Measurements from ENCODE around the gene STOML1. TPM values are rescaled to one million over a fixed set of nuclear protein-coding genes. Genes with fewer than 3 reads are reported as not detected.
"Not testable (repeated sequence)": the region's sequence is repeated elsewhere in the genome, so short reads cannot be mapped to it uniquely, and the experiment has no call there.

STOML1 gene
- total RNA-seq, 2 experiments from 2014 or later = 7.1 to 10.1 TPM

DNA sequence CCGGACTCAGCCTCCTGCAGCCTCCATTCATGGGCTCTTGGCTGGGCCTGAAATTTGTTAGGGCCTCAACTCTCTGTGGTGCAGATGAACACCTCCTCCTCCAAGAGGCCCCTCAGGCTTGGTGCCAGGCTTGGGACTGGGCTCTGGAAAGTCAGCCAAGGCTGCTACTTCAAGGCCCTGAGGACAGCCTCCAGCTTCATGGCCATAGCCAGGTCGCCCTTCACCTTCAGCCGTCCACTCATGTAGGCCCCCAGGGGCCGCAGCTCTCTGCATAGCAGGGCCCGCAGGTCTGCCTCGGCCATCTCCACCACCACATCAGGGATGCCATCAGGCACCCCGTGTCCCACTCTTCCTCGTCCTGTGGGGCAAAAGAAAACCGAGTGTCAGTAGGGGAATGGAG, 8.3 kb downstream of the STOML1 start:
- intact Hi-C loops (cut with micrococcal nuclease) = loop anchor here (2.0 kb wide), 1 partner anchor 23 kb away; no protein-coding TSS in a partner anchor

DNA sequence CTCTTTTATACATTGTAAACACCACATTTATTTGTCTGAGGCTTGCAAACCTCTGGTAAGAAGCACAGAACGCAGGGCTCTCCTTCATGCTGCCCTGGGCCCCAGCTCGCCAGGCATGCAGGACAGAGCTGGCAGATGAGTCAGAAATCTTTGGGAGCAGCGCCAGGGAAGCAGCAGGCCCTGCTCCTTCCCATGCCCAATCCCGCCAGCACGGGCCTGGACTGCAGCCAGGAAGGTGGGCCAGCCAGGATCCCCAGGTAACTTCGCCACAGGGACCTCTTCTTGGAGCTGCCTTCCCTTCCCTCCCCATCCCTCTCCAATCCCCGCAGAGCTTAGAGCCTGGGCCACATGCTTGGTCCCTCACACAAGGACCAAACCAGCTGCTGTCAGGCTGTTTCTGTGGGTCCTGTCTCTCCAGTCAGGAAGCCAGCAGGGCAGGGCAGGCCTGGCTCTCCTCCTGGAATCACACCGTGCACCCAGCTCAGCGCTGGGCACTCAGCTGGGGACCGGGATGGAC, 8.8 kb downstream of the STOML1 start:
- no peak overlapping the region for H3K4me3 Mint-ChIP-seq
- ChIA-PET POLR2A (interaction anchor here (1.3 kb wide), 1 partner anchor 13 kb away, joined by 4 read pairs; no protein-coding TSS in a partner anchor), CTCF (interaction anchor here (1.0 to 1.6 kb wide), 4 partner anchors 9 to 71 kb away, joined by 3 to 5 read pairs (median 4); partner anchors contain the start of gene STOML1)
- peaks cover 6% of the 10 kb centered on the region for H3K36me3 Mint-ChIP-seq
- no peak overlapping the region for H3K27ac Mint-ChIP-seq
- DNase-seq = no peak
- peaks cover 22% of the 10 kb centered on the region for H3K4me1 Mint-ChIP-seq (ENCODE audit: low read depth)
- intact Hi-C loops (cut with micrococcal nuclease) = loop anchor here (2.0 kb wide), 1 partner anchor 24 kb away; no protein-coding TSS in a partner anchor
- H3K9me3 Mint-ChIP-seq = no peaks in the 10 kb centered on the region
- H3K27me3 Mint-ChIP-seq = no peaks in the 10 kb centered on the region

More for the DNA sequence above, 8.3 kb downstream of the STOML1 start:
- H3K4me1 Mint-ChIP-seq (ENCODE audit: low read depth) = peaks cover 22% of the 10 kb centered on the region
- no peak overlapping the region for H3K4me3 Mint-ChIP-seq
- no peaks in the 10 kb centered on the region for H3K27me3 Mint-ChIP-seq
- ChIA-PET CTCF (interaction anchor here (1.0 to 1.6 kb wide), 4 partner anchors 8 to 71 kb away, joined by 3 to 5 read pairs (median 4); partner anchors contain the start of gene STOML1), POLR2A (no interaction called here)
- DNase-seq = no peak
- H3K9me3 Mint-ChIP-seq = no peaks in the 10 kb centered on the region
- H3K36me3 Mint-ChIP-seq = peaks cover 6% of the 10 kb centered on the region
- no peak overlapping the region for H3K27ac Mint-ChIP-seq

GRCh38 chr15:73982222-73982962, 9.7 kb downstream of the STOML1 start:
- Mint-ChIP-seq H3K9me3 (no peaks in the 10 kb centered on the region), H3K27me3 (no peaks in the 10 kb centered on the region), H3K27ac (peak overlapping the region; percentile 82), H3K4me3 (peak overlapping the region; percentile 52), H3K36me3 (peaks cover 6% of the 10 kb centered on the region), H3K4me1 (ENCODE audit: low read depth) (peaks cover 22% of the 10 kb centered on the region)
- DNase-seq = peak; percentile 73
- POLR2A ChIA-PET = interaction anchor here (1.1 to 1.6 kb wide), 6 partner anchors 9 to 24 kb away, joined by 3 to 9 read pairs (median 4); partner anchors contain the start of gene PML
- CTCF ChIA-PET = interaction anchor here (1.0 to 1.6 kb wide), 6 partner anchors 10 to 72 kb away, joined by 3 to 9 read pairs (median 4); partner anchors contain the start of gene STOML1
- intact Hi-C loops (cut with micrococcal nuclease) = loop anchor here (2.0 kb wide), 1 partner anchor 24 kb away; no protein-coding TSS in a partner anchor

- CTCF ChIA-PET = interaction anchor here (1.0 to 1.6 kb wide), 3 partner anchors 9 to 55 kb away, joined by 3 to 9 read pairs (median 4); no protein-coding TSS in a partner anchor
- POLR2A ChIA-PET = interaction anchor here (1.1 to 1.6 kb wide), 5 partner anchors 9 to 25 kb away, joined by 3 to 9 read pairs (median 5); partner anchors contain the start of gene PML
- H3K27ac Mint-ChIP-seq = peak overlapping the region; percentile 82
- no peaks in the 10 kb centered on the region for H3K9me3 Mint-ChIP-seq
- H3K27me3 Mint-ChIP-seq = no peaks in the 10 kb centered on the region
- H3K4me1 Mint-ChIP-seq (ENCODE audit: low read depth) = peaks cover 22% of the 10 kb centered on the region
- peak overlapping the region; percentile 52 for H3K4me3 Mint-ChIP-seq
- intact Hi-C loops (cut with micrococcal nuclease) = loop anchor here (2.0 kb wide), 1 partner anchor 25 kb away; no protein-coding TSS in a partner anchor
- H3K36me3 Mint-ChIP-seq = peaks cover 6% of the 10 kb centered on the region
- DNase-seq = peak; percentile 50
These were observed 10.3 kb downstream of the STOML1 start for GRCh38 chr15:73981761-73982221.

GRCh38 chr15:73979636-73980035, 12.5 kb downstream of the STOML1 start:
- CTCF ChIA-PET = interaction anchor here (1.5 kb wide), 2 partner anchors 13 to 68 kb away, joined by 4 to 5 read pairs; no protein-coding TSS in a partner anchor
- peaks cover 39% of the 10 kb centered on the region for H3K4me1 Mint-ChIP-seq (ENCODE audit: low read depth)
- DNase-seq = no peak
- H3K9me3 Mint-ChIP-seq = no peaks in the 10 kb centered on the region
- no peak overlapping the region for H3K4me3 Mint-ChIP-seq
- POLR2A ChIA-PET = interaction anchor here (0.8 kb wide), 1 partner anchor 27 kb away, joined by 3 read pairs; no protein-coding TSS in a partner anchor
- H3K36me3 Mint-ChIP-seq = peaks cover 8% of the 10 kb centered on the region
- no peak overlapping the region for H3K27ac Mint-ChIP-seq
- intact Hi-C loops (cut with micrococcal nuclease) = loop anchor here (2.0 kb wide), 1 partner anchor 15 kb away; the partner anchor contains the start of gene PML
- H3K27me3 Mint-ChIP-seq = peaks cover 12% of the 10 kb centered on the region

- CTCF ChIA-PET = interaction anchor here (0.6 to 1.8 kb wide), 5 partner anchors 14 to 69 kb away, joined by 3 to 5 read pairs (median 4); partner anchors contain the start of gene PML
- Mint-ChIP-seq H3K9me3 (peaks cover 2% of the 10 kb centered on the region), H3K27me3 (peaks cover 17% of the 10 kb centered on the region), H3K4me3 (no peak overlapping the region), H3K36me3 (peaks cover 7% of the 10 kb centered on the region), H3K27ac (peak overlapping the region; percentile 4), H3K4me1 (ENCODE audit: low read depth) (peaks cover 44% of the 10 kb centered on the region)
- POLR2A ChIA-PET = interaction anchor here (0.8 kb wide), 1 partner anchor 28 kb away, joined by 3 read pairs; no protein-coding TSS in a partner anchor
- DNase-seq = no peak
- intact Hi-C loops (cut with micrococcal nuclease) = loop anchor here (2.0 kb wide), 1 partner anchor 16 kb away; the partner anchor contains the start of gene PML
These were observed 13.2 kb downstream of the STOML1 start for GRCh38 chr15:73978896-73979295.

- H3K4me1 Mint-ChIP-seq (ENCODE audit: low read depth) = peaks cover 28% of the 10 kb centered on the region
- H3K9me3 Mint-ChIP-seq; intact Hi-C loops (cut with micrococcal nuclease); H3K36me3 Mint-ChIP-seq; H3K4me3 Mint-ChIP-seq; H3K27ac Mint-ChIP-seq: not testable (repeated sequence)
- POLR2A ChIA-PET = interaction anchor here (1.3 kb wide), 1 partner anchor 31 kb away, joined by 5 read pairs; no protein-coding TSS in a partner anchor
- CTCF ChIA-PET = interaction anchor here (0.6 to 8.6 kb wide), 11 partner anchors 10 to 298 kb away, joined by 3 to 98 read pairs (median 5); partner anchors contain the start of gene PML
- H3K27me3 Mint-ChIP-seq = peaks cover 19% of the 10 kb centered on the region
- peak; percentile 59 for DNase-seq
These were observed 16.5 kb downstream of the STOML1 start for GRCh38 chr15:73975440-73976125.

DNA sequence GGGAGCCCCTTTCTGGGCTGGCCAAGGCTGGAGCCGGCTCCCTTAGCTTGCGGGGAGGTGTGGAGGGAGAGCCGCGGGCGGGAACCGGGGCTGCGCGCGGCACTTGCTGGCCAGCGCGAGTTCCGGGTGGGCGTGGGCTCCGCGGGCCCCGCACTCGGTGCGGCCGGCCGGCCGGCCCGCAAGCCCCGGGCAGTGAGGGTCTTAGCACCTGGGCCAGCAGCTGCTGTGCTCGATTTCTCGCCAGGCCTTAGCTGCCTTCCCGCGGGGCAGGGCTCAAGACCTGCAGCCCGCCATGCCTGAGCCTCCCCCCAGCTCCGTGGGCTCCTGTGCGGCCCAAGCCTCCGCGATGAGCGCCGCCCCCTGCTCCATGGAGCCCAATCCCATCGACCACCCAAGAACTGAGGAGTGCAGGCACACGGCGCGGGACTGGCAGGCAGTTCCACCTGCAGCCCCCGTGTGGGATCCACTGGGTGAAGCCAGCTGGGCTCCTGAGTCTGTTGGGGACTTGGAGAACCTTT, 18.4 kb downstream of the STOML1 start:
- H3K4me1 Mint-ChIP-seq (ENCODE audit: low read depth) = peaks cover 26% of the 10 kb centered on the region
- H3K27ac Mint-ChIP-seq, DNase-seq, H3K9me3 Mint-ChIP-seq, H3K36me3 Mint-ChIP-seq, H3K4me3 Mint-ChIP-seq: not testable (repeated sequence)
- intact Hi-C loops (cut with micrococcal nuclease) = loop anchor here (2.0 to 5.0 kb wide), 4 partner anchors 74 to 349 kb away; no protein-coding TSS in a partner anchor
- peaks cover 19% of the 10 kb centered on the region for H3K27me3 Mint-ChIP-seq
- POLR2A ChIA-PET = interaction anchor here (1.2 to 2.2 kb wide), 3 partner anchors 8 to 47 kb away, joined by 3 to 9 read pairs (median 9); partner anchors contain the start of gene PML
- CTCF ChIA-PET = interaction anchor here (0.7 to 8.6 kb wide), 21 partner anchors 8 to 356 kb away, joined by 3 to 98 read pairs (median 7); partner anchors contain the start of genes PML and STOML1

DNA sequence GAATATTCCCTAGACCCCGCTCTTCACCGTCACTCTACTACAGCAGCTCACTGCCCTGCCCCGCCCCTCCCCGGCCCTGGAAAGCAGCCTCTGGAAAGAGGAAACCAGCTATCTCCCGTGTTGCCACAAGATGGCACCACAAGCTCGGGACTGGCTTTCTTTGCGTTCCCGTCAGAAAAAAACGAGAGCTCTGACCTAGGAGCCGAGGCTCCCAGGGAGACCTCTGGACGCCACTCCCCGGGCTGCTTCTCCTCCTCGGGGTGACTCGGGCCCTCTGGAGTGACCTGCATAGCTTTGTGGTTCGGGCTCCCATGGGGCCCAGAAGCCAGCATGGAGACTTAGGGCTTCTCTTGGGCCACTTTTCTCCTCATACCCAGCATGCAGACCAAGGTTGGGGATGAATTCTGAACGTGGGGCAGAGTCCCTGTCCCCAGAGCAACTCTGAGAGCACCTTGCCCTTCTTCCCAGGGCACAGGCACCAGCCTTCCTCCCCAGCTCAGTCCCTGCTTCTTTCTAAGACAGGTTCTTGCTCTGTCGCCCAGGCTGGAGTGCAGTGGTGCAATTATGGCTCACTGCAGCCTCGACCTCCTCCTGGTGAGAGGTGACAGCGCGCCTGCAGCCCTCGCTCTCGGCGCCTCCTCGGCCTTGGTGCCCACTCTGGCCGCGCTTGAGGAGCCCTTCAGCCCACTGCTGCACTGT, 19.0 kb downstream of the STOML1 start:
- Mint-ChIP-seq H3K4me3 (peak overlapping the region; percentile 10), H3K9me3 (peaks cover 2% of the 10 kb centered on the region), H3K27me3 (peaks cover 19% of the 10 kb centered on the region), H3K27ac (no peak overlapping the region), H3K36me3 (peaks cover 7% of the 10 kb centered on the region), H3K4me1 (ENCODE audit: low read depth) (peaks cover 26% of the 10 kb centered on the region)
- POLR2A ChIA-PET = interaction anchor here (0.5 to 2.2 kb wide), 3 partner anchors 9 to 405 kb away, joined by 4 to 9 read pairs (median 9); partner anchors contain the start of gene PML
- intact Hi-C loops (cut with micrococcal nuclease) = loop anchor here (2.0 to 5.0 kb wide), 4 partner anchors 74 to 350 kb away; no protein-coding TSS in a partner anchor
- CTCF ChIA-PET = interaction anchor here (0.6 to 8.6 kb wide), 52 partner anchors 7 to 806 kb away, joined by 3 to 98 read pairs (median 5); partner anchors contain the start of genes LOXL1, PML and STOML1
- peak; percentile 90 for DNase-seq

- peaks cover 2% of the 10 kb centered on the region for H3K9me3 Mint-ChIP-seq
- H3K4me3 Mint-ChIP-seq = no peak overlapping the region
- ChIA-PET POLR2A (no interaction called here), CTCF (interaction anchor here (0.6 to 8.6 kb wide), 5 partner anchors 25 to 78 kb away, joined by 3 to 98 read pairs (median 5); partner anchors contain the start of gene PML)
- peaks cover 1% of the 10 kb centered on the region for H3K36me3 Mint-ChIP-seq
- peaks cover 27% of the 10 kb centered on the region for H3K4me1 Mint-ChIP-seq (ENCODE audit: low read depth)
- H3K27me3 Mint-ChIP-seq = peaks cover 4% of the 10 kb centered on the region
- H3K27ac Mint-ChIP-seq = no peak overlapping the region
- DNase-seq = no peak
- intact Hi-C loops (cut with micrococcal nuclease) = loop anchor here (5.0 kb wide), 1 partner anchor 38 kb away; no protein-coding TSS in a partner anchor
These were observed 22.8 kb downstream of the STOML1 start for GRCh38 chr15:73969151-73969759.
